ENCODE data around the gene ATG5.

Gene ATG5

DNA sequence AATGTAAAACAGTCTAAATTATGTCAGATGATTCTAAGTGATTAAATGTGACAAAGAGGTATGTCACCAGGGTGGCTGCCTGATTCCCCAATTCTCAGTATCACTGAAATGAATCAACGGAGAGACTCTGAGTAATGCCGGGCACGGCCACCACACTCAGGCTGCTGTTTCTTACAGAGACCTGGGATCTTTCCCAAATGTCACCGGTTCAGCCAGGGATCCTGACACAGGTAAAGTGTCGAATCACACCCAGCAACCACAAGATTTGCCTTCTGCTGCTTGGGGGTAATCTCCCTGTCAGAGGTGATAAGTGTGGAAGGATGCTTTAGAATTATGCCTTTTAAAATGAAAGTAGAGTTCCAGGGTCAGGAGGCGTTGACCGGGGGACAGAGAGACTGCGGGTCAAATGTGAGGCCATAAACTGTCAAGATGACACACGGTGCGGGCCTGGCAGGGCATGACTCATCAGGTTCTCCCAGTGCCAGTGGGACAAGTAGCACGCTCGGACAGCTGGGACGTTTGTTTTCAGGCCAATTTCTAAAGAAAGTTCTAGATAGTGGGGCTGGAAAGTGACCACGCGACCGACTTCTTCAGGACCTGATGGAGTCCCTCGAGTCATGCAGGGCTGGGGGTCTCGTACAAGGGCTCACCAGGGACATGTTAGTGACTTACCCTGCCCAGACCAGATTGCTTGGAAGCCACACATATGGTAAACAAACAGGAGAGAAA, 190.5 kb downstream of the ATG5 start:
- no peak for DNase-seq (ENCODE audit: low spot score in 2 of 2)
- Histone ChIP-seq H3K9me3 (no peaks in the 10 kb centered on the region), H3K4me1 (no peaks in the 10 kb centered on the region), H3K36me3 (replicated peaks) (no peaks in the 10 kb centered on the region), H3K4me3 (no peak overlapping the region), H3K27me3 (ENCODE audit: low read depth) (no peaks in the 10 kb centered on the region)
- in situ Hi-C loops (cut with MboI; ENCODE audit: low sequenced_read_pairs) = no loop called here

Data from HAP-1 (cell line).